ENCODE measurements around the gene SH2B2. TPM values are rescaled to one million over a fixed set of nuclear protein-coding genes. Genes with fewer than 3 reads are reported as not detected.

SH2B2 gene
- total and polyA plus RNA-seq, 8 donors, result 3.1 to 8.2 (median 3.9) TPM

GRCh38 chr7:102285540-102286236 is 980 bp upstream of the SH2B2 start:
- Histone ChIP-seq H3K4me3 (peak overlapping the region; percentile 85), H3K4me1 (peaks cover 4 to 45% of the 10 kb centered on the region in 2 donors), H3K27me3 (peaks cover 0 to 13% of the 10 kb centered on the region in 2 donors), H3K9me3 (no peaks in the 10 kb centered on the region), H3K27ac (peak overlapping the region; percentile 87 to 95), H3K36me3 (no peaks in the 10 kb centered on the region)
- no peak for TF ChIP-seq CTCF (IDR thresholded peaks at IDR 0.05)
- DNase-seq, result no peak
- intact Hi-C loops (cut with DNase I), result no loop called here
- no peak for ATAC-seq

- Histone ChIP-seq H3K4me3 (peak overlapping the region; percentile 81 to 85), H3K9me3 (no peaks in the 10 kb centered on the region), H3K27ac (peak overlapping the region in 1 of 2 donors; percentile 39), H3K4me1 (peaks cover 4 to 45% of the 10 kb centered on the region in 2 donors), H3K27me3 (peaks cover 0 to 13% of the 10 kb centered on the region in 2 donors), H3K36me3 (no peaks in the 10 kb centered on the region)
- ATAC-seq (peak; percentile 53), DNase-seq (peak in 2 of 4 donors; percentile 24 to 88)
- TF ChIP-seq CTCF (IDR thresholded peaks at IDR 0.05), result no peak
- intact Hi-C loops (cut with DNase I), result no loop called here
Measured at GRCh38 chr7:102287111-102287980, 678 bp downstream of the SH2B2 start.

DNA sequence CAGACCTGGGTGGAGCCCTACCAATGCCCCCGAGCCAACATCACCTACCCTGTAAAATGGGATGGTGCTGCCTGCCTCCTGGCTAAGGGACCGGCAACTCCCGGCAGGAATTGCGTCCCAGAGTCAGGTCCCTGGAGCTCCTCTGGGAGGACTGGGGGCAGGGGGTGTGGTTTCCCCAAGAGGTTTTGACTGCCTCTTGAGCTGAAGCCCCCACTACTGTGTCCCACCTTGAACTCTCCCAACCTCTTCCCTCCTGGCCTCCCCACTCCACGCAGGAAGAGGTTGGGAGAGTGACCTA is 1.3 kb downstream of the SH2B2 start:
- no peak for DNase-seq
- peaks cover 0 to 13% of the 10 kb centered on the region in 2 donors for H3K27me3 ChIP-seq
- peak overlapping the region; percentile 81 to 85 for H3K4me3 ChIP-seq
- no peak for ATAC-seq
- TF ChIP-seq CTCF (IDR thresholded peaks at IDR 0.05), result no peak
- H3K36me3 ChIP-seq, result no peaks in the 10 kb centered on the region
- H3K27ac ChIP-seq, result no peak overlapping the region
- H3K9me3 ChIP-seq, result no peaks in the 10 kb centered on the region
- intact Hi-C loops (cut with DNase I), result no loop called here
- peaks cover 4 to 45% of the 10 kb centered on the region in 2 donors for H3K4me1 ChIP-seq

- DNase-seq (no peak), ATAC-seq (no peak)
- H3K4me1 ChIP-seq, result peaks cover 4 to 45% of the 10 kb centered on the region in 2 donors
- H3K4me3 ChIP-seq, result peak overlapping the region in 1 of 2 donors; percentile 85
- H3K27me3 ChIP-seq, result peaks cover 0 to 13% of the 10 kb centered on the region in 2 donors
- intact Hi-C loops (cut with DNase I), result no loop called here
- H3K9me3 ChIP-seq, result no peaks in the 10 kb centered on the region
- H3K27ac ChIP-seq, result no peak overlapping the region
- TF ChIP-seq CTCF (IDR thresholded peaks at IDR 0.05), result no peak
- no peaks in the 10 kb centered on the region for H3K36me3 ChIP-seq
Measured at GRCh38 chr7:102288285-102288930, 1.7 kb downstream of the SH2B2 start.

- ATAC-seq (no peak), DNase-seq (peak in 1 of 4 donors; percentile 57)
- TF ChIP-seq CTCF (IDR thresholded peaks at IDR 0.05), result no peak
- Histone ChIP-seq H3K36me3 (no peaks in the 10 kb centered on the region), H3K9me3 (no peaks in the 10 kb centered on the region), H3K27me3 (peaks cover 0 to 13% of the 10 kb centered on the region in 2 donors), H3K27ac (no peak overlapping the region), H3K4me3 (no peak overlapping the region), H3K4me1 (peaks cover 4 to 43% of the 10 kb centered on the region in 2 donors)
- intact Hi-C loops (cut with DNase I), result no loop called here
Measured at GRCh38 chr7:102289057-102289456, 2.4 kb downstream of the SH2B2 start.
